ENCODE data around the gene DSCAML1.
A peak's percentile ranks its signal among the peaks of the same experiment; 100 is the strongest.

DSCAML1 gene

DNA sequence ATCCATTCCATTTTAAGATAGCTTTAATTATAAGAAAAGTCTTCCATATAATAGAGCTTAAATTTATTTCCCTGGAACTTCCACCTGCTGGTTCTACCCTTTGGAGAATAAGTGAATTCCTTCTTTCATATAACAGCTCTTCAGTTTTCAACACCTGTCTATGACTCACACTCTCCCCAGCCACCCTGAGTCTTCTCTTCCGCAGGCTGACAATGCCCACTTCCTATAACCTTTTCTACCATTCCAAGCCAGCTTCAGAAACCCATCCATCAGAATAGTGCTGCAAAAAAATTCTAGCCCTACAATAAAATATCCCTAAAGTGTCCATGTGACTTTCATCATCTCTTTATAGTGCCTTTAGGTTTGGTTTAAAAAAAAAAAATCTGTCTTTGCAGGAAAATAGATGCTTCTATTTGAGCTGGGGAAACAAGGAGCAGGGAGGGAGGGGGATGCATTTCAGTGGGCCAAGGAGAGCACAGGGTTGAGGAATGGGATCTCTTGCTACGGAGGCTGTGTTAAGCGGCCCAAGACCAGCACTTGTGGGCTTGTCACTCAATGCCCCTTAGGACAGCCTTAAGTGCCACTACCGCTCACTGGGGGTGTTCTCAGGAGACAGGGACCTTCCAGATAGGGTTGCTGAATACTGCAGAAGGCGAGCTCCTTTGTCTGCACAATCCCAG, 178.6 kb downstream of the DSCAML1 start:
- DNase-seq = no peak

DNA sequence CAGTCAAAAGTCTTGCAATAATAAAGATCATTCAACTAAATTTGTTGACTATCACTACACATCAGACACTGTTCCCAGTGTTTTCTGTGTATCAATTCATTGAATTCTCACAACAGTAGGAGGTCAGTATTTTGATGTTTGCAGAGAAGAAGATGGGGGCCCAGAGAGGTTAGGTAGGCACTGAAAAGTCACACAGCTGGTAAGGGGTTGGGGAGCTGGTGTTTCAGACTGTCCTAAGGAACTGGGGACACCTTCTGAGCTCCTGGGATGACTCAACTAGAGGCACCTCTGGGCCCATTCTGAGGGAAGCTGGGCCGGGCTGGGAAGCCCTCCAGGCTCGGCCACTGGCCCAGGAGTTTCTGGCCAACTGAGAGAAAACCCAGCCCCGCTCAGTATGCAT, 180.0 kb downstream of the DSCAML1 start:
- Histone ChIP-seq H4K12ac (ENCODE audit: low read depth, low read length) (no peak overlapping the region), H3K79me1 (ENCODE audit: low read length) (no peaks in the 10 kb centered on the region), H3K4me3 (ENCODE audit: low read depth, low read length) (no peak overlapping the region), H3K4ac (ENCODE audit: low read depth, low read length) (no peak overlapping the region), H2AK5ac (ENCODE audit: low read length) (no peak overlapping the region), H3K23ac (ENCODE audit: low read length) (no peak overlapping the region), H3K4me1 (ENCODE audit: control insufficient read depth in 1 of 2, insufficient read depth in 2 of 2, low read length in 2 of 2) (no peaks in the 10 kb centered on the region), H3K79me2 (ENCODE audit: control insufficient read depth, insufficient read depth, low read length, poor library complexity) (no peaks in the 10 kb centered on the region), H2BK5ac (ENCODE audit: low read depth, low read length, poor library complexity) (no peak overlapping the region), H3K14ac (ENCODE audit: low read length) (no peak overlapping the region), H4K91ac (ENCODE audit: low read depth, low read length) (no peak overlapping the region), H3K36me3 (ENCODE audit: control insufficient read depth in 1 of 2, insufficient read depth in 2 of 2, low read length in 2 of 2) (no peaks in the 10 kb centered on the region), H3K9me3 (ENCODE audit: insufficient read depth, low read depth, low read length) (no peaks in the 10 kb centered on the region), H3K9ac (ENCODE audit: low read length) (no peak overlapping the region), H2AFZ (ENCODE audit: insufficient read depth, low read length, poor library complexity) (no peak overlapping the region), H3K18ac (ENCODE audit: low read length) (no peak overlapping the region), H4K8ac (ENCODE audit: low read depth, low read length) (no peak overlapping the region), H3K27me3 (ENCODE audit: insufficient read depth, low read length) (no peaks in the 10 kb centered on the region), H2BK120ac (ENCODE audit: insufficient read depth, low read length, poor library complexity) (no peak overlapping the region), H2BK12ac (ENCODE audit: low read length) (no peak overlapping the region), H3K4me2 (ENCODE audit: low read length) (no peak overlapping the region), H3K27ac (ENCODE audit: low read depth, low read length) (no peak overlapping the region)
- WGBS (ENCODE audit: extremely low coverage, insufficient coverage, insufficient read length) = no CpG with 5 or more reads among the region's 3 CpGs
- no peak for DNase-seq

More for the DNA sequence above, 178.6 kb downstream of the DSCAML1 start:
- Histone ChIP-seq H3K14ac (ENCODE audit: low read length) (no peak overlapping the region), H3K18ac (ENCODE audit: low read length) (no peak overlapping the region), H3K79me2 (ENCODE audit: control insufficient read depth, insufficient read depth, low read length, poor library complexity) (no peaks in the 10 kb centered on the region), H3K23ac (ENCODE audit: low read length) (no peak overlapping the region), H2AK5ac (ENCODE audit: low read length) (no peak overlapping the region), H3K4ac (ENCODE audit: low read depth, low read length) (no peak overlapping the region), H4K91ac (ENCODE audit: low read depth, low read length) (no peak overlapping the region), H3K9ac (ENCODE audit: low read length) (no peak overlapping the region), H3K79me1 (ENCODE audit: low read length) (no peaks in the 10 kb centered on the region), H2AFZ (ENCODE audit: insufficient read depth, low read length, poor library complexity) (no peak overlapping the region), H2BK120ac (ENCODE audit: insufficient read depth, low read length, poor library complexity) (no peak overlapping the region), H3K27ac (ENCODE audit: low read depth, low read length) (no peak overlapping the region), H3K4me1 (ENCODE audit: control insufficient read depth in 1 of 2, insufficient read depth in 2 of 2, low read length in 2 of 2) (no peaks in the 10 kb centered on the region), H3K4me2 (ENCODE audit: low read length) (no peak overlapping the region), H2BK12ac (ENCODE audit: low read length) (no peak overlapping the region), H3K4me3 (ENCODE audit: low read depth, low read length) (peak overlapping the region; percentile 23), H3K36me3 (ENCODE audit: control insufficient read depth in 1 of 2, insufficient read depth in 2 of 2, low read length in 2 of 2) (no peaks in the 10 kb centered on the region), H2BK5ac (ENCODE audit: low read depth, low read length, poor library complexity) (no peak overlapping the region), H3K9me3 (ENCODE audit: insufficient read depth, low read depth, low read length) (no peaks in the 10 kb centered on the region), H4K8ac (ENCODE audit: low read depth, low read length) (no peak overlapping the region), H3K27me3 (ENCODE audit: insufficient read depth, low read length) (no peaks in the 10 kb centered on the region), H4K12ac (ENCODE audit: low read depth, low read length) (no peak overlapping the region)
- no CpG with 5 or more reads among the region's 5 CpGs for whole genome bisulfite sequencing (ENCODE audit: extremely low coverage, insufficient coverage, insufficient read length)

DNA sequence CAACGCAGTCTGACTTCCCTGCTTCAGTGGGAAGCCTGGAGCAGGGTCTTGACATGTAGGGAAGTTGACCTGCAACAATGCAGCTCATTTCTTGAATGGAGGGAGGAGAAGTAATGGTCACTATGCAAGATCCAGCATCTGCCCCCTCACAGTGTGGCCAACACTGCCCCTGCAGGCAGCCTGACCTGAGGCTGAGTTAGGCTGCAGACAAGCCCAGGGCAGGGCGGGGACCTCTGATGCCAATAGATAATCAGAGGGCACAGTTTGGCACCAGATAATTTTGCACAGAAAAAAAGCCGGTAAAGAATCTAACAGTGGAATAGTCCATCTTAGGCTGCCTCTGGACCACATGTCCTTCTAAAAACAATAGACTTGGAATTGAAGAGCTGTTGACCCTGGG, 182.3 kb downstream of the DSCAML1 start:
- no CpG with 5 or more reads among the region's 3 CpGs for WGBS (ENCODE audit: extremely low coverage, insufficient coverage, insufficient read length)

DNA sequence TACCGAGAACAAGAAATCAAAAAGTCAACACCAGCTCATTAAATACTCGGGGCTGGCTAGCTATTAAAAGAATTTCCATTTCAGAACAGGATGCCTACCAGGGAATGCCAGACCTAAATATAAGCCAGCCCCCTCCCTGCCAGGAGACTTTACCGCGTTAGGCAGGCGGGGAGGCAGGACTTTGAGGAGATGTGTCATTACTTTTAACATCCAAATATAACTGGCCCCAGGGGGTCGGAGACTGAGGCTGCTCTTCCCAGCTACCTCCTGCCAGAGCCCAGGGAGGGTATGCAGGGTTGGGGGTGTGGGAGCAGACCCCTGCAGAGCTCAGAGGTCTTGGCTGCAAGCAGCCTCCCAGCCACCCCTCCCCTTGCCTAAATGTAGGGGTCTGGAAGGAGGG, 183.5 kb downstream of the DSCAML1 start:
- H4K91ac ChIP-seq (ENCODE audit: low read depth, low read length) = no peak overlapping the region
- no peaks in the 10 kb centered on the region for H3K79me2 ChIP-seq (ENCODE audit: control insufficient read depth, insufficient read depth, low read length, poor library complexity)
- no peaks in the 10 kb centered on the region for H3K4me1 ChIP-seq (ENCODE audit: control insufficient read depth in 1 of 2, insufficient read depth in 2 of 2, low read length in 2 of 2)
- H3K27ac ChIP-seq (ENCODE audit: low read depth, low read length) = no peak overlapping the region
- no CpG with 5 or more reads among the region's 6 CpGs for WGBS (ENCODE audit: extremely low coverage, insufficient coverage, insufficient read length)
- H2BK12ac ChIP-seq (ENCODE audit: low read length) = no peak overlapping the region
- no peak overlapping the region for H3K4me2 ChIP-seq (ENCODE audit: low read length)
- H4K8ac ChIP-seq (ENCODE audit: low read depth, low read length) = no peak overlapping the region
- no peaks in the 10 kb centered on the region for H3K9me3 ChIP-seq (ENCODE audit: insufficient read depth, low read depth, low read length)
- no peak overlapping the region for H3K9ac ChIP-seq (ENCODE audit: low read length)
- H4K12ac ChIP-seq (ENCODE audit: low read depth, low read length) = no peak overlapping the region
- H2AK5ac ChIP-seq (ENCODE audit: low read length) = no peak overlapping the region
- no peaks in the 10 kb centered on the region for H3K79me1 ChIP-seq (ENCODE audit: low read length)
- H2BK5ac ChIP-seq (ENCODE audit: low read depth, low read length, poor library complexity) = no peak overlapping the region
- no peaks in the 10 kb centered on the region for H3K36me3 ChIP-seq (ENCODE audit: control insufficient read depth in 1 of 2, insufficient read depth in 2 of 2, low read length in 2 of 2)
- H3K18ac ChIP-seq (ENCODE audit: low read length) = no peak overlapping the region
- H3K27me3 ChIP-seq (ENCODE audit: insufficient read depth, low read length) = no peaks in the 10 kb centered on the region
- H2BK120ac ChIP-seq (ENCODE audit: insufficient read depth, low read length, poor library complexity) = no peak overlapping the region
- DNase-seq = no peak
- no peak overlapping the region for H2AFZ ChIP-seq (ENCODE audit: insufficient read depth, low read length, poor library complexity)
- no peak overlapping the region for H3K4me3 ChIP-seq (ENCODE audit: low read depth, low read length)
- H3K14ac ChIP-seq (ENCODE audit: low read length) = no peak overlapping the region
- no peak overlapping the region for H3K23ac ChIP-seq (ENCODE audit: low read length)
- no peak overlapping the region for H3K4ac ChIP-seq (ENCODE audit: low read depth, low read length)

More for the DNA sequence above, 182.3 kb downstream of the DSCAML1 start:
- H2BK120ac ChIP-seq (ENCODE audit: insufficient read depth, low read length, poor library complexity) = no peak overlapping the region
- H3K9ac ChIP-seq (ENCODE audit: low read length) = no peak overlapping the region
- no peak overlapping the region for H3K14ac ChIP-seq (ENCODE audit: low read length)
- H3K9me3 ChIP-seq (ENCODE audit: insufficient read depth, low read depth, low read length) = no peaks in the 10 kb centered on the region
- H4K12ac ChIP-seq (ENCODE audit: low read depth, low read length) = no peak overlapping the region
- no peak overlapping the region for H3K18ac ChIP-seq (ENCODE audit: low read length)
- no peak overlapping the region for H3K23ac ChIP-seq (ENCODE audit: low read length)
- no peak overlapping the region for H2BK12ac ChIP-seq (ENCODE audit: low read length)
- H2AK5ac ChIP-seq (ENCODE audit: low read length) = no peak overlapping the region
- no peak overlapping the region for H2BK5ac ChIP-seq (ENCODE audit: low read depth, low read length, poor library complexity)
- no peaks in the 10 kb centered on the region for H3K36me3 ChIP-seq (ENCODE audit: control insufficient read depth in 1 of 2, insufficient read depth in 2 of 2, low read length in 2 of 2)
- H3K4me3 ChIP-seq (ENCODE audit: low read depth, low read length) = no peak overlapping the region
- no peak overlapping the region for H4K8ac ChIP-seq (ENCODE audit: low read depth, low read length)
- DNase-seq = peak in 1 of 2 donors; percentile 7
- H3K4me2 ChIP-seq (ENCODE audit: low read length) = no peak overlapping the region
- no peak overlapping the region for H4K91ac ChIP-seq (ENCODE audit: low read depth, low read length)
- no peak overlapping the region for H3K27ac ChIP-seq (ENCODE audit: low read depth, low read length)
- H2AFZ ChIP-seq (ENCODE audit: insufficient read depth, low read length, poor library complexity) = no peak overlapping the region
- H3K4me1 ChIP-seq (ENCODE audit: control insufficient read depth in 1 of 2, insufficient read depth in 2 of 2, low read length in 2 of 2) = no peaks in the 10 kb centered on the region
- no peaks in the 10 kb centered on the region for H3K79me1 ChIP-seq (ENCODE audit: low read length)
- no peaks in the 10 kb centered on the region for H3K27me3 ChIP-seq (ENCODE audit: insufficient read depth, low read length)
- no peak overlapping the region for H3K4ac ChIP-seq (ENCODE audit: low read depth, low read length)
- no peaks in the 10 kb centered on the region for H3K79me2 ChIP-seq (ENCODE audit: control insufficient read depth, insufficient read depth, low read length, poor library complexity)
